ENCODE results near the gene DNMT3A. TPM values are rescaled to one million over a fixed set of nuclear protein-coding genes. Genes with fewer than 3 reads are reported as not detected.
"Not testable (repeated sequence)": the region's sequence is repeated elsewhere in the genome, so short reads cannot be mapped to it uniquely, and the experiment has no call there.

Gene DNMT3A
- total RNA-seq, 1 donor, result 18.5 TPM

GRCh38 chr2:25218100-25218499, 123.6 kb downstream of the DNMT3A start:
- Histone ChIP-seq H3K27me3 (ENCODE audit: insufficient read depth, low read length) (no peaks in the 10 kb centered on the region), H3K4me1 (ENCODE audit: insufficient read depth, low read length) (peaks cover 15% of the 10 kb centered on the region), H3K9me3 (ENCODE audit: low read depth, low read length) (no peaks in the 10 kb centered on the region), H3K4me3 (ENCODE audit: low read length) (no peak overlapping the region)

- Histone ChIP-seq H3K4me3 (ENCODE audit: low read length) (peak overlapping the region; percentile 49), H3K4me1 (ENCODE audit: insufficient read depth, low read length) (peaks cover 15% of the 10 kb centered on the region), H3K27me3 (ENCODE audit: insufficient read depth, low read length) (no peaks in the 10 kb centered on the region), H3K9me3 (ENCODE audit: low read depth, low read length) (no peaks in the 10 kb centered on the region)
Observed at GRCh38 chr2:25215948-25216679, 125.6 kb downstream of the DNMT3A start.

- H3K27me3 ChIP-seq (ENCODE audit: insufficient read depth, low read length), result no peaks in the 10 kb centered on the region
- no peak overlapping the region for H3K4me3 ChIP-seq (ENCODE audit: low read length)
- H3K4me1 ChIP-seq (ENCODE audit: insufficient read depth, low read length), result peaks cover 16% of the 10 kb centered on the region
- H3K9me3 ChIP-seq (ENCODE audit: low read depth, low read length), result no peaks in the 10 kb centered on the region
Observed at GRCh38 chr2:25215232-25215631, 126.5 kb downstream of the DNMT3A start.

- no peak overlapping the region for H3K4me3 ChIP-seq (ENCODE audit: low read length)
- peaks cover 30% of the 10 kb centered on the region for H3K4me1 ChIP-seq (ENCODE audit: insufficient read depth, low read length)
- H3K27me3 ChIP-seq (ENCODE audit: insufficient read depth, low read length), result no peaks in the 10 kb centered on the region
- H3K9me3 ChIP-seq (ENCODE audit: low read depth, low read length), result no peaks in the 10 kb centered on the region
Observed at GRCh38 chr2:25213229-25213628, 128.5 kb downstream of the DNMT3A start.

- H3K27me3 ChIP-seq (ENCODE audit: insufficient read depth, low read length); H3K9me3 ChIP-seq (ENCODE audit: low read depth, low read length); H3K4me3 ChIP-seq (ENCODE audit: low read length): not testable (repeated sequence)
- peaks cover 29% of the 10 kb centered on the region for H3K4me1 ChIP-seq (ENCODE audit: insufficient read depth, low read length)
Observed at GRCh38 chr2:25210923-25211322, 130.8 kb downstream of the DNMT3A start.

- H3K4me1 ChIP-seq (ENCODE audit: insufficient read depth, low read length), result peaks cover 41% of the 10 kb centered on the region
- H3K9me3 ChIP-seq (ENCODE audit: low read depth, low read length), result no peaks in the 10 kb centered on the region
- H3K4me3 ChIP-seq (ENCODE audit: low read length), result no peak overlapping the region
- H3K27me3 ChIP-seq (ENCODE audit: insufficient read depth, low read length), result no peaks in the 10 kb centered on the region
Observed at GRCh38 chr2:25207078-25207545, 134.6 kb downstream of the DNMT3A start.

GRCh38 chr2:25204190-25204838, 137.4 kb downstream of the DNMT3A start:
- Histone ChIP-seq H3K4me3 (ENCODE audit: low read length) (peak overlapping the region; percentile 18), H3K9me3 (ENCODE audit: low read depth, low read length) (no peaks in the 10 kb centered on the region), H3K4me1 (ENCODE audit: insufficient read depth, low read length) (peaks cover 31% of the 10 kb centered on the region), H3K27me3 (ENCODE audit: insufficient read depth, low read length) (no peaks in the 10 kb centered on the region)

- Histone ChIP-seq H3K4me3 (ENCODE audit: low read length) (no peak overlapping the region), H3K9me3 (ENCODE audit: low read depth, low read length) (no peaks in the 10 kb centered on the region), H3K4me1 (ENCODE audit: insufficient read depth, low read length) (peaks cover 26% of the 10 kb centered on the region), H3K27me3 (ENCODE audit: insufficient read depth, low read length) (no peaks in the 10 kb centered on the region)
Observed at GRCh38 chr2:25202275-25202674, 139.4 kb downstream of the DNMT3A start.

GRCh38 chr2:25201794-25202193, 139.9 kb downstream of the DNMT3A start:
- Histone ChIP-seq H3K4me1 (ENCODE audit: insufficient read depth, low read length) (peaks cover 21% of the 10 kb centered on the region), H3K9me3 (ENCODE audit: low read depth, low read length) (no peaks in the 10 kb centered on the region), H3K27me3 (ENCODE audit: insufficient read depth, low read length) (no peaks in the 10 kb centered on the region)

GRCh38 chr2:25201265-25201664, 140.5 kb downstream of the DNMT3A start:
- H3K4me1 ChIP-seq (ENCODE audit: insufficient read depth, low read length), result peaks cover 16% of the 10 kb centered on the region
- H3K4me3 ChIP-seq (ENCODE audit: low read length), result no peak overlapping the region
- H3K27me3 ChIP-seq (ENCODE audit: insufficient read depth, low read length), result no peaks in the 10 kb centered on the region
- no peaks in the 10 kb centered on the region for H3K9me3 ChIP-seq (ENCODE audit: low read depth, low read length)

More at GRCh38 chr2:25201794-25202193, 139.9 kb downstream of the DNMT3A start:
- H3K4me3 ChIP-seq (ENCODE audit: low read length), result no peak overlapping the region

GRCh38 chr2:25198576-25198975, 143.1 kb downstream of the DNMT3A start:
- Histone ChIP-seq H3K9me3 (ENCODE audit: low read depth, low read length) (no peaks in the 10 kb centered on the region), H3K4me3 (ENCODE audit: low read length) (no peak overlapping the region), H3K27me3 (ENCODE audit: insufficient read depth, low read length) (no peaks in the 10 kb centered on the region)

GRCh38 chr2:25198209-25198525, 143.6 kb downstream of the DNMT3A start:
- Histone ChIP-seq H3K4me3 (ENCODE audit: low read length) (no peak overlapping the region), H3K27me3 (ENCODE audit: insufficient read depth, low read length) (no peaks in the 10 kb centered on the region), H3K4me1 (ENCODE audit: insufficient read depth, low read length) (peaks cover 8% of the 10 kb centered on the region), H3K9me3 (ENCODE audit: low read depth, low read length) (no peaks in the 10 kb centered on the region)

More at GRCh38 chr2:25198576-25198975, 143.1 kb downstream of the DNMT3A start:
- H3K4me1 ChIP-seq (ENCODE audit: insufficient read depth, low read length), result peaks cover 8% of the 10 kb centered on the region

GRCh38 chr2:25197336-25198208, 144.2 kb downstream of the DNMT3A start:
- Histone ChIP-seq H3K4me3 (ENCODE audit: low read length) (no peak overlapping the region), H3K4me1 (ENCODE audit: insufficient read depth, low read length) (peaks cover 5% of the 10 kb centered on the region), H3K27me3 (ENCODE audit: insufficient read depth, low read length) (no peaks in the 10 kb centered on the region), H3K9me3 (ENCODE audit: low read depth, low read length) (no peaks in the 10 kb centered on the region)

- no peak overlapping the region for H3K4me3 ChIP-seq (ENCODE audit: low read length)
Observed at GRCh38 chr2:25194576-25195122, 147.1 kb downstream of the DNMT3A start.

GRCh38 chr2:25190536-25190935, 151.2 kb downstream of the DNMT3A start:
- H3K4me1 ChIP-seq (ENCODE audit: insufficient read depth, low read length), result no peaks in the 10 kb centered on the region
- no peaks in the 10 kb centered on the region for H3K27me3 ChIP-seq (ENCODE audit: insufficient read depth, low read length)
- H3K4me3 ChIP-seq (ENCODE audit: low read length), result no peak overlapping the region
- H3K9me3 ChIP-seq (ENCODE audit: low read depth, low read length), result no peaks in the 10 kb centered on the region

More at GRCh38 chr2:25194576-25195122, 147.1 kb downstream of the DNMT3A start:
- Histone ChIP-seq H3K4me1 (ENCODE audit: insufficient read depth, low read length) (no peaks in the 10 kb centered on the region), H3K27me3 (ENCODE audit: insufficient read depth, low read length) (no peaks in the 10 kb centered on the region), H3K9me3 (ENCODE audit: low read depth, low read length) (no peaks in the 10 kb centered on the region)
